Tibial nerve (tissue), 4 donors: Measurements from ENCODE around the gene TNFRSF18.

Source experiments
- EP300 ChIP-seq, 2 donors: sonication (generic); formaldehyde crosslinking; IDR thresholded peaks; one replicate each; pipeline ENCODE4 v1.6.1; 2017; ENCODE audit warnings: antibody characterized with exemption in 2 of 2, mild to moderate bottlenecking in 1 of 2
- POLR2A ChIP-seq, 2 donors: fragments of 450-650 bp; IDR thresholded peaks; one replicate each; pipeline ENCODE4 v1.6.1; 2017; ENCODE audit warnings: antibody characterized with exemption in 2 of 2, mild to moderate bottlenecking in 2 of 2, moderate library complexity in 2 of 2
- TF ChIP-seq, protein P1 (sequence below), 5 experiments: fragments of 200-600 bp in 3 of 5; fragments of 450-650 bp in 2 of 5; sonication (generic) in 3 of 5; IDR thresholded peaks; one replicate each; pipeline ENCODE4 v1.5.1; 2016 to 2019; ENCODE audit warnings: antibody characterized with exemption in 5 of 5, mild to moderate bottlenecking in 3 of 5, moderate library complexity in 2 of 5

DNA sequence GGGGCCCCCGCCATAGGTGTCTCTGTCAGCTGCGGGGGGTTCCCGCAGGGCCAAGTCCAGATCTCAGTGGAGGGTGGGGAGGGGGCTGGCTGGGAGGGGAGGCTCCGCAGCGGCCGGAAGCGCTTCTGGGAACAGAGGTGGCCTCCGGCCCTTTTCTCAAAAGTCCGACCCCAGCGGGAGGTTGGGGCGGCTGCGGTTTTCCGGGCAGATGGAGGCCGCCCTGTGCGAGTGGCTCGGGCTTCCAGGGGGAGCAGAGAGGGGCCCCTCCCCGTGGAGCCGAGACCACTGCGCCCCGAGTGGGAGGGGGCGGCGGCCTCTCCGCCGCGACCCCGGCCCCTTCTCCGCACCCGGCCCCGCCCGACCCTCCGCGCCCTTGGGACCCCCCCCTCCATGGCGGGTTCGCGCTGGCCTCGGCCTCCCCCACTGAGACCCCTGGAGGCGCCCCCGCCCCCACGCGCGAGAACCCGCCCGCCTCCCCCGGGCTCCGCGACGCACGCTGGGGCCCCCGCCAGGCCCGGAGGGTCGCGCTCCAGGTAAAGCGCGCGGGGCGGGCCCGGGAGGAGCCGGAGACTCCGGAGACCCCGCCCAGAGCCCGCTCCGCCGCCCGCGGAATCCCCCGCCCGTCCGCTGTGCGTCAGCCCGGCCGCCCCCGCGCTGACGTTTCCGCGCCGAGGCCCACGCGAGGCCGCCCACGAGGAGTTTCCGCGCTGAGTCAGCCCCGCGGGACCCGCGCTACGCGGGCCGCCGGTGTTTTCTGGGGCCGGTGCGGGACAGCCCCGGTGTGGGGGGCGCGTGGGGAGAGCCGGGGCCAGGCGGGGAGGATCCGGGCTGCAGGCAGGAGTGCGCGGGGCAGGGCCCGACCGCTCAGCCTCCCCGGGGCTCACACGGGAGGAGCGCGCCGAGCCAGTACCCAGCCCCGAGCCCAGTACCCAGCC, 5.2 kb downstream of the TNFRSF18 start:
- TF ChIP-seq, protein P1, sequence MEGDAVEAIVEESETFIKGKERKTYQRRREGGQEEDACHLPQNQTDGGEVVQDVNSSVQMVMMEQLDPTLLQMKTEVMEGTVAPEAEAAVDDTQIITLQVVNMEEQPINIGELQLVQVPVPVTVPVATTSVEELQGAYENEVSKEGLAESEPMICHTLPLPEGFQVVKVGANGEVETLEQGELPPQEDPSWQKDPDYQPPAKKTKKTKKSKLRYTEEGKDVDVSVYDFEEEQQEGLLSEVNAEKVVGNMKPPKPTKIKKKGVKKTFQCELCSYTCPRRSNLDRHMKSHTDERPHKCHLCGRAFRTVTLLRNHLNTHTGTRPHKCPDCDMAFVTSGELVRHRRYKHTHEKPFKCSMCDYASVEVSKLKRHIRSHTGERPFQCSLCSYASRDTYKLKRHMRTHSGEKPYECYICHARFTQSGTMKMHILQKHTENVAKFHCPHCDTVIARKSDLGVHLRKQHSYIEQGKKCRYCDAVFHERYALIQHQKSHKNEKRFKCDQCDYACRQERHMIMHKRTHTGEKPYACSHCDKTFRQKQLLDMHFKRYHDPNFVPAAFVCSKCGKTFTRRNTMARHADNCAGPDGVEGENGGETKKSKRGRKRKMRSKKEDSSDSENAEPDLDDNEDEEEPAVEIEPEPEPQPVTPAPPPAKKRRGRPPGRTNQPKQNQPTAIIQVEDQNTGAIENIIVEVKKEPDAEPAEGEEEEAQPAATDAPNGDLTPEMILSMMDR (IDR thresholded peaks at IDR 0.05), result no peak
- no peak for TF ChIP-seq POLR2A (IDR thresholded peaks at IDR 0.05)
- TF ChIP-seq EP300 (IDR thresholded peaks at IDR 0.05), result no peak
